ENCODE results near the gene KRABD2.

DNA sequence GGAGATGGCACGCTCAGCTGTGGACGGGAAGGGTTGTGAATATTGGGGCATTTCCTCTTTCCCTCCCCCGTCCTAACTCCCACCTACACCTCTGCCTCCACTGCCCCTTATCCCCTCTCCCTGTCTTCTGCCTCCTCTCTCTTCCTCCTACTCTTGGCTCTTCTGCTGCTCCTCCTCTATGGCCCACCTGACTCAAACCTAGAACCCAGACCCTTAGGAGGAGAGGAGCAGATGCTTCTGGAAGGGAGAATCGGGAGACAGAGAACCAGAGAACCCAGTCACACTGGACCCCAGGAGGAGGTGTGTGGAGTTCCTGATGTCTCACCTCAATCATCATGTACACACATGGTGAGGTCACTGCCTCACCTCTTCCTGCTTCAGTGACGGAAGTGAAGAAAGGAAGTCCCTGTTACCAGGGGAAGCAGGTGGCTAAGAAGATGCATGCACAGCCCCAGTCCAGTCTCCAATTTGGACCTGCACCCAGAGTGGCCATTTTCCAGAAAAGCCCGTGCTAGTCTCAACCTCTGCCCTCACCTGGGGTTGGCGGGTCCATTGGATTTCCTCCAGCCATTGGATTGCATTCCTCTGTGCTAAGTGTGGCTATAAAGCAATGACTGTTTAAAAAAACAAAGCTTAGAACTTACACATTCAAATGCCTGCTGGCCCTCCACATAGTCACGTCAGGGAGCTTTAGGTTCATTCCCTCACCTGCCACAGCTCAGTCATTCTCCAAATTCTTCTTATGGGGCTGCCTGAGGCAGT is 17.1 kb upstream of the KRABD2 start:
- no peak for TF ChIP-seq EZH2 (IDR thresholded peaks at IDR 0.05; ENCODE audit: borderline replicate concordance)
- TF ChIP-seq CTCF (IDR thresholded peaks at IDR 0.05; ENCODE audit: poor library complexity): no peak
